ENCODE results near the gene TTC13. TPM values are rescaled to one million over a fixed set of nuclear protein-coding genes. Genes with fewer than 3 reads are reported as not detected.

TTC13 gene
- total RNA-seq, 3 donors from 2014 or later: 20.5 to 26.6 (median 22.0) TPM

DNA sequence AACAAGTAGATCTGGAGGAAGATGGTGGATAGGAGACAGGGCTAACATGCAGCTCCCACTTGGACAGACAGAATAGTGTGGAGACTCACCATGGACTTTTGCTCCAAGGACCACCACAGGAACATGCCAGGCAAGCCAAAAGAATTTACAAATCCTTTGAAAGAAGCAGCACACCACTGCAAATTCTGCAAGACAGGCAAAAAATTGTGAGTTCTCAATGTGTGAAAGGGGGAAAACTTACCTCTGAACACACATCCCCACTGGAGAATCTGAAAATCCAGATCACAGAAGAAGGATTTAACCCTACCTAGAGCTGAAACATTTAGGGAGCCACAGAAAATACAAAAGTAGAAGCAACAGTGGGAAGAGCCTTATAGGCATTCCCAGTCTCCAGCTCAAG lies 23.2 kb upstream of the TTC13 start:
- intact Hi-C loops (cut with DNase I; ENCODE audit: low total_unique reads): no loop called here
- DNase-seq (ENCODE audit: low spot score in 2 of 2): no peak

DNA sequence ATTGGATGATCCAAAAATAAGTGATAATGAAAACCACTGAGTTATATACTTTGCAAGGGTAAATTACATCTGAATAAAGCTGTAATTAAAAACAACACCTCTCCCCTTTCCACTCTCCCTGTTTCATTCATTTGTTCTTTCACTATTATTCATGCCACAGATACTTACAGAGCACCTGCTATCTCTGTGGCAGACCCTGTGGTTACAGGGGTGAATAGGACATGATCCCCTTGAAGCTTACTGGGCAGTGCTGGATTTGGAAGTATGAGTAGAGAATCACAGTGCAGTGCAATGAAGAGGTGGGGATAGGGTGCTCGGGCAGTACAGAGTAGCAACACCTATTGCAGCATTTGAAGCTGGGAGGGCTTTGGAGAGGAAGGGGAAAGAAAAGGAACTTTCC lies 22.0 kb upstream of the TTC13 start:
- intact Hi-C loops (cut with DNase I; ENCODE audit: low total_unique reads): no loop called here
- Histone ChIP-seq H3K4me3 (no peak overlapping the region), H3K9me3 (peaks cover 0 to 29% of the 10 kb centered on the region in 2 donors), H3K4me1 (no peaks in the 10 kb centered on the region), H3K27ac (no peak overlapping the region), H3K36me3 (peaks cover 12% of the 10 kb centered on the region), H3K27me3 (no peaks in the 10 kb centered on the region)
- DNase-seq (ENCODE audit: low spot score in 2 of 2): no peak
- TF ChIP-seq POLR2A (IDR thresholded peaks at IDR 0.05) (no peak), POLR2AphosphoS5 (IDR thresholded peaks at IDR 0.05) (no peak)
- TF ChIP-seq, protein P1, sequence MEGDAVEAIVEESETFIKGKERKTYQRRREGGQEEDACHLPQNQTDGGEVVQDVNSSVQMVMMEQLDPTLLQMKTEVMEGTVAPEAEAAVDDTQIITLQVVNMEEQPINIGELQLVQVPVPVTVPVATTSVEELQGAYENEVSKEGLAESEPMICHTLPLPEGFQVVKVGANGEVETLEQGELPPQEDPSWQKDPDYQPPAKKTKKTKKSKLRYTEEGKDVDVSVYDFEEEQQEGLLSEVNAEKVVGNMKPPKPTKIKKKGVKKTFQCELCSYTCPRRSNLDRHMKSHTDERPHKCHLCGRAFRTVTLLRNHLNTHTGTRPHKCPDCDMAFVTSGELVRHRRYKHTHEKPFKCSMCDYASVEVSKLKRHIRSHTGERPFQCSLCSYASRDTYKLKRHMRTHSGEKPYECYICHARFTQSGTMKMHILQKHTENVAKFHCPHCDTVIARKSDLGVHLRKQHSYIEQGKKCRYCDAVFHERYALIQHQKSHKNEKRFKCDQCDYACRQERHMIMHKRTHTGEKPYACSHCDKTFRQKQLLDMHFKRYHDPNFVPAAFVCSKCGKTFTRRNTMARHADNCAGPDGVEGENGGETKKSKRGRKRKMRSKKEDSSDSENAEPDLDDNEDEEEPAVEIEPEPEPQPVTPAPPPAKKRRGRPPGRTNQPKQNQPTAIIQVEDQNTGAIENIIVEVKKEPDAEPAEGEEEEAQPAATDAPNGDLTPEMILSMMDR (IDR thresholded peaks at IDR 0.05): no peak

More for the DNA sequence above, 23.2 kb upstream of the TTC13 start:
- no peaks in the 10 kb centered on the region for H3K27me3 ChIP-seq
- H3K27ac ChIP-seq: no peak overlapping the region
- no peaks in the 10 kb centered on the region for H3K4me1 ChIP-seq
- peaks cover 0 to 32% of the 10 kb centered on the region in 2 donors for H3K9me3 ChIP-seq
- no peak overlapping the region for H3K4me3 ChIP-seq
- peaks cover 12% of the 10 kb centered on the region for H3K36me3 ChIP-seq
- no peak for TF ChIP-seq POLR2AphosphoS5 (IDR thresholded peaks at IDR 0.05)
- no peak for TF ChIP-seq POLR2A (IDR thresholded peaks at IDR 0.05)
- TF ChIP-seq, protein P1 (IDR thresholded peaks at IDR 0.05): no peak

DNA sequence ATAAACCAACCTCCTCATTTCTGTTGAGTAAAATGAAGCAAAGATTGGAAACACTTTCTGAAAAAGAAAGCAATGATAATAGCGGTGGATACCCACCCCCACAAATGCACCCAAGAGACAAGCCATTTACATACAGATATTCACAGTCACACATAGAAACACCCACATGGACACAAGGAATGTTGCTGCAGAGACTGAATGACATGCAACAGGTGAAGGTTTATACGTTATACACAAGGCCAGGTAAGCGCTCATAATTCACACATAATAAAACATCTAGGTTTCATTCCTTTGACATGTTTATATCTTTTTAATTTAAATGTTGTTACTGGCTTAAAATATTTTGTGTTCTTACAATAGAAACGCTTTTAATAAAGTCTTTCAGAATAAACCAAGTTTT lies 21.5 kb upstream of the TTC13 start:
- Histone ChIP-seq H3K9me3 (peaks cover 0 to 25% of the 10 kb centered on the region in 2 donors), H3K27ac (no peak overlapping the region), H3K36me3 (peaks cover 12% of the 10 kb centered on the region), H3K4me1 (no peaks in the 10 kb centered on the region), H3K27me3 (no peaks in the 10 kb centered on the region), H3K4me3 (no peak overlapping the region)
- TF ChIP-seq POLR2A (IDR thresholded peaks at IDR 0.05) (no peak), POLR2AphosphoS5 (IDR thresholded peaks at IDR 0.05) (no peak)
- TF ChIP-seq, protein P1 (IDR thresholded peaks at IDR 0.05): no peak
- no peak for DNase-seq (ENCODE audit: low spot score in 2 of 2)
- intact Hi-C loops (cut with DNase I; ENCODE audit: low total_unique reads): no loop called here

DNA sequence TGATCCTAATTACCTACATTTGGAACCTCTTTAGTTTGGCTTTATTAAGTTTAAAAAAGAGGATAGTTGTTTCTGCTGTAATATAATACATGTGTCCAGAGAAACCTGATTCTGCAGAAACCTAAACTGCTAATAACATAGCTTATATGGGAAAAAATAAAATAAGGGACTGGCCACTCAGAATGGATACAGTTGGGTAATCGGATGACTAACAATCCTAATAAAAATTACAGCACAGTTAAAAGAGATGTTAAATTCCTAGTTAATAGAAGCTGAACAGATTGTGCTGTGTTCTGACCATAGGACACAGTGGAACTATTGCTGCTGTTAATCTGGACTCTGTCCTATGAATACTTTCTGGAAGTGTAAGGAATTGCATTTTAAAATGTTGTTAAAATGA lies 16.2 kb upstream of the TTC13 start:
- no peaks in the 10 kb centered on the region for H3K27me3 ChIP-seq

DNA sequence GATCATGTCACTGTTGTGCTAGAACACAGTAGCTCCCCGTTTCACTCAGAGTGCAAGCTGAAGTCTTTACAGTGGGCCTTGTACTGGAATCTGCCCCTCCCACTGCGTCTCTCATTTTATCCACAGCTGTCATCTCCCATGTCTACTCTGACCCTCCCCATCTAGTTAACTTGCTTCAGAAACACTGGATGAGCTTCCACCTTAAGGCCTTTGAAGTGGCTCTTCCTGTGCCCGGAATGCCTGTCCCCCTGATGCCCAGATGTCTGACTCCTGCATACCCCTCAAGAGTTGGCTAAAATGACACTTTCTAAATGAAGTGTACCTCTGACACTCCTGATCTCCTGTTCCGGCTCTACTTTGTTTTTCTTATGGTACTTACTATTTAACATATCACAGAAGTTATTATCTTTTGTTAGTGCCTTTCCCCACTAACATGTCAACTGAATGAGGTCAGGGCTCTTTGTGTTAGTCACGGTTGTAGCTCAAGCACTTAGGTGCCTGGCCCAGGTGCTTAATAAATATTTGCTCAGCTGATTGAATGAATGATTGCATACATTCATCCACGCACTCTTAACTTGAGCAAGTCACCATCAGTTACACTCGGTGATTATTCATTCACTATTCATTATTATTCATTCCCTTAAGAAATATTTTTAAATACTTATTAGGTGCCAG lies 13.6 kb upstream of the TTC13 start:
- Histone ChIP-seq H3K27me3 (no peaks in the 10 kb centered on the region), H3K36me3 (no peaks in the 10 kb centered on the region), H3K4me1 (no peaks in the 10 kb centered on the region), H3K27ac (no peak overlapping the region), H3K9me3 (no peaks in the 10 kb centered on the region), H3K4me3 (no peak overlapping the region)
- intact Hi-C loops (cut with DNase I; ENCODE audit: low total_unique reads): no loop called here
- TF ChIP-seq POLR2A (IDR thresholded peaks at IDR 0.05) (no peak), POLR2AphosphoS5 (IDR thresholded peaks at IDR 0.05) (no peak)
- TF ChIP-seq, protein P1 (IDR thresholded peaks at IDR 0.05): no peak
- no peak for DNase-seq (ENCODE audit: low spot score in 2 of 2)

More for the DNA sequence above, 16.2 kb upstream of the TTC13 start:
- no peaks in the 10 kb centered on the region for H3K9me3 ChIP-seq
- no peak overlapping the region for H3K27ac ChIP-seq
- no peak overlapping the region for H3K4me3 ChIP-seq
- intact Hi-C loops (cut with DNase I; ENCODE audit: low total_unique reads): no loop called here
- peaks cover 10% of the 10 kb centered on the region for H3K36me3 ChIP-seq
- no peaks in the 10 kb centered on the region for H3K4me1 ChIP-seq
- TF ChIP-seq POLR2AphosphoS5 (IDR thresholded peaks at IDR 0.05) (no peak), POLR2A (IDR thresholded peaks at IDR 0.05) (no peak)
- TF ChIP-seq, protein P1 (IDR thresholded peaks at IDR 0.05): no peak
- DNase-seq (ENCODE audit: low spot score in 2 of 2): no peak

All from breast epithelium (tissue), 4 donors.